Karpas-422 (cell line): ENCODE data around the gene SAMHD1. TPM values are rescaled to one million over a fixed set of nuclear protein-coding genes. Genes with fewer than 3 reads are reported as not detected.

Experiments
- DNase-seq: peaks from one replicate; pipeline ENCODE4 v3.0.0-alpha.2; 2015
- H2AFZ ChIP-seq: fragments of 200-600 bp; sonication (generic); 2 replicates; pipeline ENCODE4 v1.6.1; 2014; ENCODE audit warnings: antibody characterized with exemption, low read length, mixed read lengths
- H3K27ac ChIP-seq: fragments of 200-600 bp; sonication (generic); 2 replicates; pipeline ENCODE4 v1.5.1; 2014; ENCODE audit warnings: mild to moderate bottlenecking, low read length, moderate library complexity
- H3K27me3 ChIP-seq: fragments of 200-600 bp; sonication (generic); 2 replicates; pipeline ENCODE4 v1.6.1; 2014; ENCODE audit warnings: low read length, mixed read lengths
- H3K36me3 ChIP-seq: fragments of 200-600 bp; sonication (generic); 2 replicates; pipeline ENCODE4 v1.6.1; 2014; ENCODE audit warnings: low read length, mixed read lengths; ENCODE audit not compliant: insufficient read depth
- H3K4me1 ChIP-seq: fragments of 200-600 bp; sonication (generic); 2 replicates; pipeline ENCODE4 v1.6.1; 2014; ENCODE audit warnings: mild to moderate bottlenecking, low read length, mixed read lengths
- H3K4me2 ChIP-seq: fragments of 200-600 bp; sonication (generic); 2 replicates; pipeline ENCODE4 v1.6.1; 2014; ENCODE audit warnings: low read length, low read depth, mild to moderate bottlenecking; ENCODE audit not compliant: poor library complexity, severe bottlenecking
- H3K4me3 ChIP-seq: fragments of 200-600 bp; sonication (generic); 2 replicates; pipeline ENCODE4 v1.5.1; 2014; ENCODE audit warnings: mild to moderate bottlenecking, antibody characterized with exemption, low read length, mixed read lengths
- H3K79me2 ChIP-seq: fragments of 200-600 bp; sonication (generic); 2 replicates; pipeline ENCODE4 v1.6.1; 2014; ENCODE audit warnings: mild to moderate bottlenecking, low read length, mixed read lengths
- H3K9ac ChIP-seq: fragments of 200-600 bp; sonication (generic); 2 replicates; pipeline ENCODE4 v1.6.0; 2014; ENCODE audit warnings: low read length
- H3K9me2 ChIP-seq: fragments of 200-600 bp; sonication (generic), shearing (Covaris generic); replicated peaks from 2 replicates; pipeline ENCODE4 v1.6.0; 2014; ENCODE audit warnings: mild to moderate bottlenecking, low read length, moderate library complexity; ENCODE audit not compliant: insufficient read depth
- H3K9me3 ChIP-seq: fragments of 300-700, 200-600 bp; sonication (generic); 2 replicates; pipeline ENCODE4 v1.6.1; 2014; ENCODE audit warnings: low read length, mixed read lengths
- H4K20me1 ChIP-seq: fragments of 200-600 bp; sonication (generic); 2 replicates; pipeline ENCODE4 v1.6.1; 2014; ENCODE audit warnings: mild to moderate bottlenecking, antibody characterized with exemption, low read length, low read depth; ENCODE audit not compliant: insufficient read depth
- total RNA-seq: library from RNA; depleted of rRNA; stranded (reverse); fragments of >200 nt; shearing (Covaris generic); gene quantifications from 2 replicates; pipeline ENCODE4 v1.2.3, GENCODE V29; 2014; ENCODE audit warnings: low replicate concordance

The SAMHD1 gene
- total RNA-seq, 1 experiment from 2014 or later, result 28.7 TPM

DNA sequence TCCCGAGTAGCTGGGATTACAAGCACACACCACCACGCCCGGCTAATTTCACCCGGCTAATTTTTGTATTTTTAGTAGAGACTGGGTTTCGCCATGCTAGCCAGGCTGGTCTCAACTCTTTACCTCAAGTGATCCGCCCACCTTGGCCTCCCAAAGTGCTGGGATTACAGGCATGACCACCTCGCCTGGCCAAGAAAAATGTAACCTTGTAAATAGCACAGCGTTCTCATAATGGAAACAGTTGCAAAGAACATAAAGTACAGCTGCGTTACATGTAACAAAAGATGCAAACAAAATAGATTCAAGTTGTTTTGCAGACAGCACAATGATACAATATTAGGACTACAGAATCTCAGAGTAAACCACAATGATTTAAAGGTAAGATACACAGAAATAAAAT is 60.9 kb downstream of the SAMHD1 start:
- Histone ChIP-seq H3K4me1 (peaks cover 12% of the 10 kb centered on the region), H3K4me3 (no peak overlapping the region), H3K9me3 (no peaks in the 10 kb centered on the region), H3K27me3 (no peaks in the 10 kb centered on the region), H4K20me1 (no peaks in the 10 kb centered on the region), H3K9ac (no peak overlapping the region), H3K79me2 (no peaks in the 10 kb centered on the region), H3K4me2 (no peak overlapping the region), H2AFZ (no peak overlapping the region), H3K9me2 (no peaks in the 10 kb centered on the region), H3K27ac (no peak overlapping the region), H3K36me3 (peaks cover 2% of the 10 kb centered on the region; the same call in 1 of the 2 replicates)
- DNase-seq, result no peak

DNA sequence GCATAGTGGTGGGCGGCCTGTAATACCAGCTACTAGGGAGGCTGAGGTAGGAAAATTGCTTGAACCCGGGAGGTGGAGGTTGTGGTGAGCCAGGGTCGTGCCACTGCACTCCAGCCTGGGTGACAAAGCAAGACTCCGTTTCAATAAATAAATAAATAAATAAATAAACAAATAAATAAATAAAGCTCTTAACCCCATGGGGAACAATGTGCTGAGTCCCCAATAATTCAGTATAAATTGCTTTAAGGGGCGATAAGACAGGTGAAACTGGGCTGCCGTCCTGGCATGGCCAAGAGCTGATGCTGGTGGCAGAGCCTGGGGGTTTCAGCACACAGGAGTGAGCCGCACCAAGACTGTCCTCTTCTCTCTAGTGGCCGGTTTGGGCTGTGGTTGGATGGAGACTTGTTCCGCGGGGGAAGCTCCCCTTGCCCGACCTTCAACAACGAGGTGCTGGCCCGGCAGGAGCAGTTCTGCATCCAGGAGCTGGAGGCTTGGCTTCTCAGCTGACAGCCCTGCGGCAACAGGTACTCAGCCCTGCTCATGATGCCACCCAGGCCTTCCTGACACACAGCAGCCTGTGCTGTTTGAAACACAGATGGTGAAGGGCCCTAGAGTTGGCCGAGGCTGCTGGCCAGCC is 62.5 kb downstream of the SAMHD1 start:
- Histone ChIP-seq H3K27ac (no peak overlapping the region), H3K9me2 (no peaks in the 10 kb centered on the region), H3K36me3 (no peaks in the 10 kb centered on the region; the same call in 1 of the 2 replicates), H3K4me1 (peaks cover 12% of the 10 kb centered on the region), H3K27me3 (no peaks in the 10 kb centered on the region), H4K20me1 (no peaks in the 10 kb centered on the region), H3K4me2 (no peak overlapping the region), H3K79me2 (no peaks in the 10 kb centered on the region), H3K4me3 (no peak overlapping the region), H2AFZ (no peak overlapping the region), H3K9me3 (no peaks in the 10 kb centered on the region), H3K9ac (no peak overlapping the region)
- no peak for DNase-seq

DNA sequence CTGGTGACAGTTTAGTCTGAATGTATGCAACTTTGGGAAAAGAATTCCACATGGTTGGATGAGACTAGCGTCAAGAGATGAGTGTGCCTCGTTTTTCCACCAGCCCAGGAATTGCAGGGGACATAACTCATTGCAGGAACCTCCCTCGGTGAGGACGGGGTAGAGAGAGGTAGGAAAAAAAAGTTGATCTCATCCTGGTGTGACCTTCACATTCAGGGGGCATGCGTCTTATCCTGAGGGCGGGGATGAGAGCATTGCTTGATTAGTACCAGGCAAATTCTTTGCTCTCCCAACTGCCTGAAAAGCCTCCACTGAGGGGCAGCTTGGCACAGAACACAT is 63.8 kb downstream of the SAMHD1 start:
- Histone ChIP-seq H2AFZ (peak overlapping the region; percentile 17; the same call in 1 of the 2 replicates), H3K9me2 (no peaks in the 10 kb centered on the region), H3K36me3 (no peaks in the 10 kb centered on the region), H3K4me3 (peak overlapping the region; percentile 32; the same call in 1 of the 2 replicates), H3K27ac (no peak overlapping the region), H4K20me1 (no peaks in the 10 kb centered on the region), H3K9ac (no peak overlapping the region), H3K4me1 (peaks cover 12% of the 10 kb centered on the region), H3K27me3 (no peaks in the 10 kb centered on the region), H3K9me3 (no peaks in the 10 kb centered on the region), H3K79me2 (no peaks in the 10 kb centered on the region), H3K4me2 (peak overlapping the region; percentile 62)
- DNase-seq, result no peak

DNA sequence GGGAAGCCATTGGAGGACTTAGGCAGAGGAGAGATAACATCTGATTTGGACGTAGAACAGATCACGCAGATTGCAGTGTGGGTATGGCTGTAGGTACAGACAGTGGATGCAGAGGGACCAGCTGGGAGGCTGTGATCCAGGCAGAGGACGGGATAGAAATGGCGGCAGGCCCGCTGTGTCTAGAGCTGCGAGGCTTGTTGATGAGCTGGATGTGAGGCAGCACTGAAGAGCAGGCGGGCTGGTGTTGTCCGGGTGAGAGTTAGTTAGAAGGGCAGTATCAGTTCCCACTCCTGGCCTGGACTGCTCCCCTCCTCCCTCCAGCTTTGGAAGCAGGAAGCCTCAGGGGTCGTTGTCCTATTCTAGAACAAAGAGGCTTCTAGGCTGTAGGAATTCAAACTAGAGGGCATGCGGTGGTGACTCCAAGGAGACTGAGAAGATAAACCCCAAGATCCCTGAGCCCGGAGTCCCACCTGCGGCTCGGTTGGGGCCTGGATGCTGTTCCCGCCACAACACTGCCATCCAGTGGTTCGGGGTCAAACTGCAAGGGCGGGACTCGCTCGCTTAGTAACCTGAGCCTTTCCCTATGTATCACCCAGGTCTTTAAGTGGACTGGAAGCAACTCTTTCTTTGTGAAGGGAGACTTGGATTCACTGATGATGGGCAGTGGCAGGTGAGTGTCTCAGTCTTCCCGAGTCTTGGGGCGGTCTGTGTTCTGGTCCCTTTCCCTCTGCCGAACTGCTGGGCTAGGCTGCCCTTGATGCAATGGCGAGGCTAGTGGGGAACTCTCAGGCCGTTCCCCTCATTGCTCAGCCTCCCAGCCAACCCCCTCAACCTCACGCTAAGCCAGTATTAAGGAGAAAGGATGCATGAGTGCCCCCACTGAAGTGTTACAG is 64.4 kb downstream of the SAMHD1 start:
- peak overlapping the region; percentile 32; the same call in 1 of the 2 replicates for H3K4me3 ChIP-seq
- no peaks in the 10 kb centered on the region for H3K36me3 ChIP-seq
- peak; percentile 95 for DNase-seq
- H3K9me3 ChIP-seq, result no peaks in the 10 kb centered on the region
- H3K4me1 ChIP-seq, result peaks cover 12% of the 10 kb centered on the region
- H4K20me1 ChIP-seq, result no peaks in the 10 kb centered on the region
- H3K79me2 ChIP-seq, result no peaks in the 10 kb centered on the region
- no peaks in the 10 kb centered on the region for H3K9me2 ChIP-seq
- peak overlapping the region; percentile 28 for H3K9ac ChIP-seq
- no peak overlapping the region for H3K27ac ChIP-seq
- peak overlapping the region; percentile 62 for H3K4me2 ChIP-seq
- H3K27me3 ChIP-seq, result no peaks in the 10 kb centered on the region
- peak overlapping the region; percentile 56; the same call in 1 of the 2 replicates for H2AFZ ChIP-seq

DNA sequence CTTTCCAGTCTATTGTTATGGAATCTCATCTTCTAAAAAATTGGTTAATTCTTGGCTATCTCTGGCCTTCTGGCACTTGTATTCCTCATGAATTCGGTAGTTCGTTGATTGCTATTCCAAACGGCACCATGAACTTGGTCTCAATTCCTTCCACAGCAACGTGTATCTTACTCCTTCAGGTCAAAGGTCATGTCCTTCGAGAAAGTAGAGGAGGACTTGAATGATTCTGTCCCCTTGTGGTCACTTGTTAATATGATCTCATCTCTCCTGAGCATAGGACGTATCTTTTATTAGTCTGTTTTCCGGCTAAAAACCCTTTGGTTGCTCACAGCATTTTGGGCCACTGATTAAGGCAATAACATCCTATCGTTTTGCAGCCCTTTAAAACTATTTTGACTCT is 66.2 kb downstream of the SAMHD1 start:
- no peaks in the 10 kb centered on the region for H3K9me2 ChIP-seq
- H3K36me3 ChIP-seq, result no peaks in the 10 kb centered on the region
- H3K9me3 ChIP-seq, result no peaks in the 10 kb centered on the region
- no peak overlapping the region for H3K4me2 ChIP-seq
- peaks cover 12% of the 10 kb centered on the region for H3K4me1 ChIP-seq
- H3K27ac ChIP-seq, result no peak overlapping the region
- no peaks in the 10 kb centered on the region for H4K20me1 ChIP-seq
- H2AFZ ChIP-seq, result no peak overlapping the region
- H3K9ac ChIP-seq, result no peak overlapping the region
- no peaks in the 10 kb centered on the region for H3K79me2 ChIP-seq
- H3K27me3 ChIP-seq, result no peaks in the 10 kb centered on the region
- no peak overlapping the region for H3K4me3 ChIP-seq
- DNase-seq, result no peak

DNA sequence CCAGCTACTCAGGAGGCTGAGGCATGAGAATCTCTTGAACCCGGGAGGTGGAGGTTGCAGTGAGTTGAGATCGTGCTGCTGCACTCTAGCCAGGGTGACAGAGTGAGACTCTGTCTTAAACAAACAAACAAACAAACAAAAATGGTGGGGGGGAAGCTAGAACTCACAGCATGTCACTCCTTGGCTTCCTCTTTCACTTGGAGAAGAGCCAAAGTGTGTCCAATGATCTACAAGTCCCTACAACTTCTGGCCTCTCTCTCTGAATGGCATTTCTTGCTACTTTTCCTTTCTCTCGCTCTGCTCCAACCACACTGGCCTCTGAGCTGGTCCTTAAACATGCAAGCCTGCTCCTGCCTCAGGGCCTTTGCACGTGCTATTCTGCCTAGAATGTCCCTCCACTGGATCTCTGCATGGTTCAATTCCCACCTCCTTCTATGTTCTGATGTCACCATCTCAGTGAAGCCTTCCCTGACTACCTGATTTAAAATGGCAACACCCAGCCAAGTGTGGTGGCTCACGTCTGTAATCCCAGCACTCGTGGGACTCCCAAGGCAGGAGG is 67.5 kb downstream of the SAMHD1 start:
- no peak overlapping the region for H3K9ac ChIP-seq

DNA sequence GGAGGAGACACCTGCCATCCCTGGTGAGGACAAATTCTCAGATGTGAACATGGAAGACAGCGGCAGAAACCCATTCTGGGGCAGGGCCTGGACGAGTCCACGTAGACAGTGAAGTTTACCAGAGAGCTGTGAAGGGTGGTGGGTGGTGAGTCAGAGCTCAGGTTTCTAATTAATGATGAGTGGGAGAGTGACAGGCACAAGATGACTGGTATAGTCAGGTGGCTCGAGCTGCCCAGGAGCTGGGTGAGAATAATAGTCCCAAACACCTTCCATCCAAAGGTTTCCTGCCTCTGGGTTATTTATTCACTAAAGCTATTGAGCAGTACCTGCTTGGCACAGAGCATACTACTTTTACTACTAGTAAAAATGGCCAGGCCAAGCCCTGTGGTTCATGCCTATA is 69.6 kb downstream of the SAMHD1 start:
- Histone ChIP-seq H3K79me2 (no peaks in the 10 kb centered on the region), H3K4me3 (no peak overlapping the region), H3K36me3 (no peaks in the 10 kb centered on the region), H3K4me2 (no peak overlapping the region), H3K9me3 (no peaks in the 10 kb centered on the region), H3K27ac (no peak overlapping the region), H3K4me1 (peaks cover 3% of the 10 kb centered on the region), H4K20me1 (no peaks in the 10 kb centered on the region), H2AFZ (no peak overlapping the region), H3K27me3 (no peaks in the 10 kb centered on the region), H3K9ac (no peak overlapping the region), H3K9me2 (no peaks in the 10 kb centered on the region)
- DNase-seq, result no peak

More for the DNA sequence above, 67.5 kb downstream of the SAMHD1 start:
- H3K36me3 ChIP-seq, result no peaks in the 10 kb centered on the region
- H3K4me2 ChIP-seq, result no peak overlapping the region
- H3K9me3 ChIP-seq, result no peaks in the 10 kb centered on the region
- H4K20me1 ChIP-seq, result no peaks in the 10 kb centered on the region
- no peak overlapping the region for H3K4me3 ChIP-seq
- no peak overlapping the region for H3K27ac ChIP-seq
- DNase-seq, result no peak
- H2AFZ ChIP-seq, result no peak overlapping the region
- H3K4me1 ChIP-seq, result peaks cover 12% of the 10 kb centered on the region
- no peaks in the 10 kb centered on the region for H3K27me3 ChIP-seq
- H3K9me2 ChIP-seq, result no peaks in the 10 kb centered on the region
- H3K79me2 ChIP-seq, result no peaks in the 10 kb centered on the region

DNA sequence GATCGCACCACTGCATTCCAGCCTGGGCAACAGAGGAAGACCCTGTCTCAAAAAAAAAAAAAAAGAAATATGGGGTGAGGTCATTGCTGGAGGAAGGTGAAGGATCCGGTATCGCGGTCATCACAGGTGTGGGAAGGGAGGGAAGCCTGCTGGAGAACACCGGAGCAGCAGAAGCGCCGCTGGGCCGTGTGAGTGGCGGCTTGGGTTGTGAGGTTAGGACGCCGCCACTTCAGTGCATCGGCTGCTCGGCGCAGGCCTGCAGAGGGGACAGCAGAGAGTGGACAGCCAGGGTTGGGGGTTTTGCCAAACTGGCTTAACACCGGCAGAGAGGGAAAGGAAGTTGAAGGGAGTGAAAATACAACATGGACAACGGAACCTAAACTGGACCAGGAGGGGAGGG is 70.2 kb downstream of the SAMHD1 start:
- Histone ChIP-seq H3K4me2 (no peak overlapping the region), H3K4me1 (no peaks in the 10 kb centered on the region), H3K79me2 (no peaks in the 10 kb centered on the region), H3K9ac (no peak overlapping the region), H4K20me1 (no peaks in the 10 kb centered on the region), H3K36me3 (no peaks in the 10 kb centered on the region), H2AFZ (no peak overlapping the region), H3K9me2 (no peaks in the 10 kb centered on the region), H3K4me3 (no peak overlapping the region), H3K9me3 (no peaks in the 10 kb centered on the region), H3K27ac (no peak overlapping the region), H3K27me3 (no peaks in the 10 kb centered on the region)
- no peak for DNase-seq
